Measurements from ENCODE around the gene ATXN7L1. TPM values are rescaled to one million over a fixed set of nuclear protein-coding genes. Genes with fewer than 3 reads are reported as not detected.

The ATXN7L1 gene
- total and polyA plus RNA-seq, 2 of the 8 experiments (the other 6 are each of a cell fraction or from before 2014, with no cell fraction given), result 14.3 to 34.0 TPM

DNA sequence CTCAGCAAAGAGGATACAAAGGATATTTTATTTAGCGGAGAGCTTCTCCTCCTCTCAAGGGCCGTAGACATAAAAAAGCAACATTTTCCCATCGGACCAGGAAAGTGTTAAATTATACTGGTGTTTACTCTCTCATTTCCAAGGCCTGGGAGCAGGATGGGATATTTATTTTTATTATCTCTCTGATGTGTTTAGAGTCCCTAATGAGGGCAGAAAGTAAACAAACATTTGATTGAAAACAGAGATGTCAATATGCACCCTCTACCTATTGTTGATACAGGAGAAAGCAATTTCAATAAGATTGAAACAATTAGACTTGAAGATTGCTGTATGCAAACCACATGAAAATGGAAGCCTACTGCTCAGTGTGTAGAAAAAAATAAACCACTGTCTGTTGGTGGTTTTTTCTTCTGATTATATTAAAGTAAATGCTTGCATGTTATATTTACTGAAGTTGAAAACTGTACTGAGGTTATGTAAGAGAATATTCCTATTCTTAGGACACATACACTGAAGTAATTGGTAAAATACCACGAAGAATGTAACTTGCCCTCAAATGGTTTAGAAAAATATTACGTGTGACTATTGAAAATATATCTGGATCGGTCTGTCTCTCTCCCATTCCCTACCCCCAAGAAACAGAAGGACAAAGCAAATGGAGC is 59.3 kb downstream of the ATXN7L1 start:
- Histone ChIP-seq H4K91ac (replicated peaks; ENCODE audit: insufficient read length, low read length) (no peak overlapping the region), H3K4me1 (replicated peaks in 1 of 4; ENCODE audit: control insufficient read depth in 3 of 4, insufficient read depth in 4 of 4, low read length in 3 of 4) (peaks cover 0 to 3% (median 0%) of the 10 kb centered on the region in 4 experiments; a peak in 3 of 7 replicates), H3K9ac (replicated peaks in 1 of 4; ENCODE audit: extremely low read depth in 1 of 4, low read depth in 3 of 4, low read length in 3 of 4) (no peak overlapping the region), H2BK20ac (ENCODE audit: low read length) (no peak overlapping the region), H4K8ac (ENCODE audit: extremely low read depth, insufficient read depth, low read length) (no peak overlapping the region), H3K4me3 (ENCODE audit: extremely low read depth in 1 of 4, insufficient read depth in 2 of 4, low read depth in 3 of 4, low read length in 4 of 4) (no peak overlapping the region), H2AFZ (ENCODE audit: low read length) (no peak overlapping the region), H2BK15ac (ENCODE audit: low read length) (no peak overlapping the region), H3K4me2 (ENCODE audit: insufficient read depth in 1 of 2, low read depth in 2 of 2, low read length in 2 of 2) (no peak overlapping the region), H3K23ac (ENCODE audit: insufficient read length) (no peak overlapping the region), H3K79me2 (ENCODE audit: control insufficient read depth in 1 of 2, insufficient read depth in 2 of 2, low read length in 2 of 2) (no peaks in the 10 kb centered on the region), H4K5ac (ENCODE audit: insufficient read length, low read depth, low read length) (no peak overlapping the region), H2BK5ac (ENCODE audit: low read depth, low read length) (no peak overlapping the region), H2BK12ac (ENCODE audit: low read depth, low read length) (no peak overlapping the region), H3K36me3 (ENCODE audit: control insufficient read depth in 2 of 4, insufficient read depth in 4 of 4, low read length in 3 of 4) (no peaks in the 10 kb centered on the region; a peak in 1 of 8 replicates), H3K27me3 (replicated peaks in 1 of 4; ENCODE audit: control insufficient read depth in 3 of 4, extremely low read depth in 1 of 4, insufficient read depth in 3 of 4, low read length in 3 of 4) (no peaks in the 10 kb centered on the region), H2BK120ac (replicated peaks; ENCODE audit: low read depth, low read length) (no peak overlapping the region), H3K18ac (ENCODE audit: extremely low read depth, low read length) (no peak overlapping the region), H3K27ac (ENCODE audit: low read depth, low read length) (no peak overlapping the region), H3K9me3 (ENCODE audit: insufficient read depth in 2 of 2, low read depth in 1 of 2, low read length in 1 of 2) (no peaks in the 10 kb centered on the region), H3K23me2 (ENCODE audit: low read depth, low read length) (no peaks in the 10 kb centered on the region), H3K14ac (ENCODE audit: insufficient read length) (no peak overlapping the region), H4K20me1 (replicated peaks in 1 of 2; ENCODE audit: control insufficient read depth in 1 of 2, insufficient read depth in 2 of 2, low read length in 2 of 2) (peaks cover 2% of the 10 kb centered on the region in 2 experiments), H2AK5ac (ENCODE audit: low read depth, low read length) (no peak overlapping the region), H3K4ac (replicated peaks; ENCODE audit: insufficient read length, low read depth, low read length) (no peak overlapping the region), H3K56ac (replicated peaks; ENCODE audit: insufficient read length, low read depth, low read length) (no peak overlapping the region), H3K79me1 (ENCODE audit: low read depth, low read length) (peaks cover 6% of the 10 kb centered on the region)
- WGBS, 2 experiments (ENCODE audit: extremely low coverage in 1 of 2, insufficient coverage in 1 of 2, insufficient read length in 1 of 2, insufficient replicate concordance in 2 of 2, low coverage in 1 of 2, low lambda C conversion rate in 2 of 2, missing lambda C conversion rate in 1 of 2), result 87% methylated on average over 6 of the region's 6 CpGs; no CpG with 5 or more reads in 1 of the 2 experiments
- POLR2A ChIA-PET (ENCODE audit: partially characterized antibody), result interaction anchor here (0.9 to 1.2 kb wide), 2 partner anchors 21 kb away, joined by 3 read pairs; no protein-coding TSS in a partner anchor
- no peak for TF ChIP-seq SP1 (IDR thresholded peaks at IDR 0.05; ENCODE audit: low read depth, low read length)
- CTCF ChIA-PET (ENCODE audit: partially characterized antibody), result interaction anchor here (0.7 to 3.9 kb wide), 6 partner anchors 12 to 225 kb away, joined by 3 to 29 read pairs (median 4); no protein-coding TSS in a partner anchor
- DNase-seq (ENCODE audit: low read depth in 1 of 2, low spot score in 2 of 2) (no peak), FAIRE-seq (no peak)

All from H1 (cell line).